Measurements from ENCODE around the gene GABRB2.

Gene GABRB2

GRCh38 chr5:161471211-161471950 is 75.1 kb downstream of the GABRB2 start:
- DNase-seq (ENCODE audit: low spot score) = no peak

- DNase-seq (ENCODE audit: low spot score) = no peak
Measured at GRCh38 chr5:161467703-161468102, 78.8 kb downstream of the GABRB2 start.

GRCh38 chr5:161460741-161461140 is 85.8 kb downstream of the GABRB2 start:
- DNase-seq (ENCODE audit: low spot score) = no peak

GRCh38 chr5:161446655-161447054 is 99.9 kb downstream of the GABRB2 start:
- DNase-seq (ENCODE audit: low spot score) = no peak

GRCh38 chr5:161442471-161442870 is 104.1 kb downstream of the GABRB2 start:
- no peak for DNase-seq (ENCODE audit: low spot score)

GRCh38 chr5:161432798-161433197 is 113.7 kb downstream of the GABRB2 start:
- DNase-seq (ENCODE audit: low spot score) = no peak

GRCh38 chr5:161431963-161432362 is 114.6 kb downstream of the GABRB2 start:
- DNase-seq (ENCODE audit: low spot score) = no peak

- DNase-seq (ENCODE audit: low spot score) = no peak
Measured at GRCh38 chr5:161421067-161421466, 125.5 kb downstream of the GABRB2 start.

GRCh38 chr5:161420521-161420920 is 126.0 kb downstream of the GABRB2 start:
- DNase-seq (ENCODE audit: low spot score) = no peak

- DNase-seq (ENCODE audit: low spot score) = no peak
Measured at GRCh38 chr5:161414896-161415295, 131.6 kb downstream of the GABRB2 start.

GRCh38 chr5:161414037-161414436 is 132.5 kb downstream of the GABRB2 start:
- DNase-seq (ENCODE audit: low spot score) = no peak

GRCh38 chr5:161412792-161413191 is 133.7 kb downstream of the GABRB2 start:
- DNase-seq (ENCODE audit: low spot score) = no peak

GRCh38 chr5:161411156-161411555 is 135.4 kb downstream of the GABRB2 start:
- DNase-seq (ENCODE audit: low spot score) = no peak

GRCh38 chr5:161410640-161411039 is 135.9 kb downstream of the GABRB2 start:
- DNase-seq (ENCODE audit: low spot score) = no peak

- DNase-seq (ENCODE audit: low spot score) = no peak
Measured at GRCh38 chr5:161409471-161409870, 137.1 kb downstream of the GABRB2 start.

GRCh38 chr5:161406880-161407279 is 139.6 kb downstream of the GABRB2 start:
- DNase-seq (ENCODE audit: low spot score) = no peak

GRCh38 chr5:161403996-161404395 is 142.5 kb downstream of the GABRB2 start:
- DNase-seq (ENCODE audit: low spot score) = no peak

- no peak for DNase-seq (ENCODE audit: low spot score)
Measured at GRCh38 chr5:161403121-161403520, 143.4 kb downstream of the GABRB2 start.

GRCh38 chr5:161400583-161400982 is 145.9 kb downstream of the GABRB2 start:
- no peak for DNase-seq (ENCODE audit: low spot score)

- DNase-seq (ENCODE audit: low spot score) = no peak
Measured at GRCh38 chr5:161399996-161400562, 146.4 kb downstream of the GABRB2 start.

- no peak for DNase-seq (ENCODE audit: low spot score)
Measured at GRCh38 chr5:161397448-161397847, 149.1 kb downstream of the GABRB2 start.

- DNase-seq (ENCODE audit: low spot score) = no peak
Measured at GRCh38 chr5:161396171-161396570, 150.4 kb downstream of the GABRB2 start.

GRCh38 chr5:161391724-161392123 is 154.8 kb downstream of the GABRB2 start:
- DNase-seq (ENCODE audit: low spot score) = no peak

- DNase-seq (ENCODE audit: low spot score) = no peak
Measured at GRCh38 chr5:161391016-161391415, 155.5 kb downstream of the GABRB2 start.

Data from LoVo (cell line).